H4 (cell line): ENCODE measurements around the gene SLC19A1. TPM values are rescaled to one million over a fixed set of nuclear protein-coding genes. Genes with fewer than 3 reads are reported as not detected.
"Not testable (repeated sequence)": the region's sequence is repeated elsewhere in the genome, so short reads cannot be mapped to it uniquely, and the experiment has no call there.

Experiments
- DNase-seq: peaks from one replicate; pipeline ENCODE4 v3.0.0-alpha.2; 2015; ENCODE audit warnings: low spot score
- total RNA-seq: library from RNA; depleted of rRNA; stranded (reverse); fragments of >200 nt; shearing (Covaris generic); gene quantifications from 2 replicates; pipeline ENCODE4 v1.2.3, GENCODE V29; 2014

The SLC19A1 gene
- total RNA-seq, 1 experiment from 2014 or later, result 16.3 TPM

- DNase-seq, result no peak
These were observed 34.8 kb upstream of the SLC19A1 start for GRCh38 chr21:45576838-45577737.

GRCh38 chr21:45575993-45576837, 34.0 kb upstream of the SLC19A1 start:
- DNase-seq, result no peak

GRCh38 chr21:45575304-45575992, 33.2 kb upstream of the SLC19A1 start:
- no peak for DNase-seq

- DNase-seq, result no peak
These were observed 32.5 kb upstream of the SLC19A1 start for GRCh38 chr21:45574691-45575090.

GRCh38 chr21:45574081-45574501, 31.9 kb upstream of the SLC19A1 start:
- no peak for DNase-seq

GRCh38 chr21:45573452-45574035, 31.3 kb upstream of the SLC19A1 start:
- no peak for DNase-seq

- DNase-seq, result no peak
These were observed 30.7 kb upstream of the SLC19A1 start for GRCh38 chr21:45572783-45573451.

GRCh38 chr21:45572231-45572630, 30.0 kb upstream of the SLC19A1 start:
- no peak for DNase-seq

GRCh38 chr21:45571641-45572040, 29.4 kb upstream of the SLC19A1 start:
- DNase-seq, result no peak

GRCh38 chr21:45570826-45571601, 28.8 kb upstream of the SLC19A1 start:
- DNase-seq, result no peak

GRCh38 chr21:45570071-45570470, 27.8 kb upstream of the SLC19A1 start:
- no peak for DNase-seq

GRCh38 chr21:45568383-45568782, 26.1 kb upstream of the SLC19A1 start:
- DNase-seq, result no peak

- not testable (repeated sequence) for DNase-seq
These were observed 21.9 kb upstream of the SLC19A1 start for GRCh38 chr21:45564137-45564536.

- DNase-seq, result no peak
These were observed 20.7 kb upstream of the SLC19A1 start for GRCh38 chr21:45562965-45563364.

GRCh38 chr21:45562402-45562801, 20.2 kb upstream of the SLC19A1 start:
- no peak for DNase-seq

- DNase-seq, result not testable (repeated sequence)
These were observed 19.0 kb upstream of the SLC19A1 start for GRCh38 chr21:45561241-45561640.

GRCh38 chr21:45560106-45561021, 18.1 kb upstream of the SLC19A1 start:
- no peak for DNase-seq

- no peak for DNase-seq
These were observed 17.2 kb upstream of the SLC19A1 start for GRCh38 chr21:45559216-45560105.
